Kidney epithelial cell (primary cell): Measurements from ENCODE around the gene SRPK2. TPM values are rescaled to one million over a fixed set of nuclear protein-coding genes. Genes with fewer than 3 reads are reported as not detected.
"Not testable (repeated sequence)": the region's sequence is repeated elsewhere in the genome, so short reads cannot be mapped to it uniquely, and the experiment has no call there.

ENCODE experiments used
- DNase-seq: peaks from one replicate; pipeline ENCODE4 v3.0.0-alpha.2; 2010; ENCODE audit warnings: low read depth
- H3K27me3 ChIP-seq: 2 replicates; pipeline ENCODE4 v1.6.0; 2011; ENCODE audit warnings: low read length; ENCODE audit not compliant: control insufficient read depth, insufficient read depth
- H3K36me3 ChIP-seq: 2 replicates; pipeline ENCODE4 v1.5.1; 2011; ENCODE audit warnings: low read length; ENCODE audit not compliant: control insufficient read depth, insufficient read depth
- H3K4me3 ChIP-seq: 2 replicates; pipeline ENCODE4 v1.5.1; 2011; ENCODE audit warnings: low read depth, mild to moderate bottlenecking, control low read depth, low read length
- total RNA-seq: library from RNA; depleted of rRNA; stranded (reverse); fragments of >200 nt; gene quantifications from 2 replicates; pipeline ENCODE4 v1.2.3, GENCODE V29; 2015
- TF ChIP-seq, protein P1 (sequence below): IDR thresholded peaks from 2 replicates; pipeline ENCODE4 v1.5.1; 2011; ENCODE audit warnings: mild to moderate bottlenecking, moderate library complexity, low read length, control low read depth, inconsistent platforms; ENCODE audit not compliant: insufficient read depth, poor library complexity, severe bottlenecking

Gene SRPK2
- total RNA-seq, 1 donor from 2014 or later: 33.9 TPM

DNA sequence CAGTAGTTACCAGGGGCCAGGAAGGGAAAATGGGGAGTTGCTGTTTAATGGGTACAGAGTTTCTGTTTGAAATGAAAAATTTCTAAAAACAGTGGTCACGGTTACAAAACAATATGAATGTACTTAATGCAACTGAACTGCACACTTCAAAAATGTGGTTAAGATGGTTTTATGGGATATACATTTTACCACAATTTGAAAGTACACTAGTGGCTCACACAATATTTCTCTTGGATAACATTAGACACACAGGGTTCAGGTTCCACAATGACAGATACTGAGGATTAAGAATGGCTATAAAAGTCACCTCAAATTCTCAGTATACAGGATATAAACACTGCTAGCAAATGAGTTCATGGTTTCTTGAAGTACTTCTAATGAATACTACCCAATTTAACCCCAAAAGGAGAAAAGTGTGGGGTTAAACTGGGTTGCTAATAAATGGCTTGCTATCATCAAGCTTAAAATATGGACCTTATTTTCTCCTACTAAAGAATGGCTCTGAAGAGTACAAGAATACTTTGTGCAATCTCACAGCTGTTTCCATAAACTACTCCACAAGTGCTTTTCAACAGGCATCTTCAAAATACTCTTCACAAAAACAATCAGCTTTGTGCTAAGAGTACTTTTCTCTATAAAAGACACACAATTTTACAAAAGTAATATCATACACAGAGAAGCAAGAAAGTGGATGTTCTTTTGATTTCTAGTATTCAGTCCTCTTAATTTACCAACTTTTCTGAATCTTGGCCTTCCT, 92.9 kb downstream of the SRPK2 start:
- no peak overlapping the region for H3K4me3 ChIP-seq
- DNase-seq: no peak
- TF ChIP-seq, protein P1, sequence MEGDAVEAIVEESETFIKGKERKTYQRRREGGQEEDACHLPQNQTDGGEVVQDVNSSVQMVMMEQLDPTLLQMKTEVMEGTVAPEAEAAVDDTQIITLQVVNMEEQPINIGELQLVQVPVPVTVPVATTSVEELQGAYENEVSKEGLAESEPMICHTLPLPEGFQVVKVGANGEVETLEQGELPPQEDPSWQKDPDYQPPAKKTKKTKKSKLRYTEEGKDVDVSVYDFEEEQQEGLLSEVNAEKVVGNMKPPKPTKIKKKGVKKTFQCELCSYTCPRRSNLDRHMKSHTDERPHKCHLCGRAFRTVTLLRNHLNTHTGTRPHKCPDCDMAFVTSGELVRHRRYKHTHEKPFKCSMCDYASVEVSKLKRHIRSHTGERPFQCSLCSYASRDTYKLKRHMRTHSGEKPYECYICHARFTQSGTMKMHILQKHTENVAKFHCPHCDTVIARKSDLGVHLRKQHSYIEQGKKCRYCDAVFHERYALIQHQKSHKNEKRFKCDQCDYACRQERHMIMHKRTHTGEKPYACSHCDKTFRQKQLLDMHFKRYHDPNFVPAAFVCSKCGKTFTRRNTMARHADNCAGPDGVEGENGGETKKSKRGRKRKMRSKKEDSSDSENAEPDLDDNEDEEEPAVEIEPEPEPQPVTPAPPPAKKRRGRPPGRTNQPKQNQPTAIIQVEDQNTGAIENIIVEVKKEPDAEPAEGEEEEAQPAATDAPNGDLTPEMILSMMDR: no peak
- no peaks in the 10 kb centered on the region for H3K36me3 ChIP-seq
- H3K27me3 ChIP-seq: no peaks in the 10 kb centered on the region

DNA sequence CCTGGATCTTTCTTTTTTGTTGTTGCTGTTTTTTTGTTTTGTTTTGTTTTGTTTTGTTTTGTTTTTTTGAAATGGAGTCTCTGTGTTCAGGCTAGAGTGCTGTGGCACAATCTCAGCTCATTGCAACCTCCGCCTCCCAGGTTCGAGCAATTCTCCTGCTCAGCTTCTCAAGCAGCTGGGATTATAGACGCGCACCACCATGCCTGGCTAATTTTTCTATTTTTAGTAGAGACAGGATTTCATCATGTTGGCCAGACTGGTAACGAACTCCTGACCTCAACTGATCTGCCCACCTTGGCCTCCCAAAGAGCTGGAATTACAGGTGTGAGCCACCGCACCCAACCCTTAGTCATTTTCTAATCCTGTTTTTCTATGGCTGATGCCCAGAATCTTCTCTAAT, 94.2 kb downstream of the SRPK2 start:
- not testable (repeated sequence) for H3K36me3 ChIP-seq, DNase-seq, H3K4me3 ChIP-seq, H3K27me3 ChIP-seq

DNA sequence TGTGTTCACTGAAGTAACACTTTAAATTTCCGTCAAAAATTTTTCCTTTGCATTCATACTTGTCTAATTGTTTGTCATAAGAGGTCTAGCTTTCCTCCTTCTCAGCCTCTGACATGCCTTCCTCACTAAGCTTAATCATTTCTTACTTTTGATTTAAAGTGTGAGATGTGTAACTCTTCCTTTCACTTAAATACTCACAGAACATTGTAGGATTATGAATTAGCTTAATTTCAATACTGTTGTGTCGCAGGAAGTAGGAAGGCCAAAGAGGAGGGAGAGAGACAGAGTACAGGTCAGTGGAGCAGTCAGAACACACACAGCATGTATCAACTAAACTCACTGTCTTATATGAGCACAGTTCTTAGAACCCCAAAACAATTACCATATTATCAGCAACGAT, 99.0 kb downstream of the SRPK2 start:
- Histone ChIP-seq H3K27me3 (no peaks in the 10 kb centered on the region), H3K4me3 (no peak overlapping the region), H3K36me3 (no peaks in the 10 kb centered on the region)
- TF ChIP-seq, protein P1: no peak
- DNase-seq: no peak

DNA sequence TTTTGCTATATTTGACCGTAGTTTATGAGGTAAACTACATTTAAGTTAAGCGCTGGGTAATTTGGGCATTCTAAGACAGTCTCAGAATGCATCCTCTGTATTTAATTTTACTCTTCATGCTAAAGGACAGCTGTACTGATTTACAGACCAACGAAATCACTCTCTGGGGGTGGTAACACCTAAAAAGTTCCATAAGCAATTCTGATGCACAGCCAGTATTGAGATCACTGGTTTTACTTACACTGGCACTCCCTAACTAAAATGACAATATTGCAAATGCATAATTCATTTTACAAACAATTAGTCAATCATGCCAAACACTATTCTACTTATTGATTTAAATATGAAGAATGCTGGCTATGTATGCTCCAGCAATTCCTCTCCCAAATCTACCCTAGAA, 102.3 kb downstream of the SRPK2 start:
- Histone ChIP-seq H3K4me3 (no peak overlapping the region), H3K36me3 (no peaks in the 10 kb centered on the region), H3K27me3 (no peaks in the 10 kb centered on the region)
- TF ChIP-seq, protein P1: no peak
- DNase-seq: no peak

DNA sequence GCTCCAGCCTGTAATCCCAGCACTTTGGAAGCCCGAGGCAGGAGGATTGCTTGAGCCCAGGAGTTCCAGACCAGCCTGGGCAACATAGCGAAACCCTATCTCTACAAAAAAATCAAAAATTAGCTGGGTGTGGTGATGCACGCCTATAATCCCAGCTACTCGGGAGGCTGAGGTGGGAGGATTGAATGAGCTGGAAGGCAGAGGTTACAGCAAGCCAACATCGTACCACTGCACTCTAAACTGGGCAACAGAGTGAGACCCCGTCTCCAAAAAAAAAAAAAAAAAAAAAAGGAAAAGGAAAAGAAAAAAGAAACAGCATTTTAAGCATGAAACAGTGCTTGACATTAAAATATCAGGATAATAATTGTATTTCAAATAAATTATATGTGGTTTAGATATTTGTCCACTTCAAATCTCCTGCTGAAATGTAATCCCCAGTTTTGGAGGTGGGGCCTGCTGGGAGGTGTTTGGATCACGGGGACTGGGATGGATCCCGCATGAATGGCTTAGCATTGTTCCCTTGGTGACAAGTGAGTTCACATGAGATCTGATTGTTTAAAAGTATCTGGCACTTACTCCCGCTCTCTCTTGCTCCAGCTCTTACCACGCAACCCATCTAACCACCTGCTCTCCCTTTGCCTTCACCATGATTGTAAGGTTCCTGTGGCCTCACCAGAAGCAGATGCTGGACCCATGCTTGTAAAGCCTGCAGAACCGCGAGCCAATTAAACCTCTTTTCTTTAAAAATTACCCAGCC, 103.4 kb downstream of the SRPK2 start:
- no peak for DNase-seq
- TF ChIP-seq, protein P1: no peak
- H3K36me3 ChIP-seq: no peaks in the 10 kb centered on the region
- H3K27me3 ChIP-seq: no peaks in the 10 kb centered on the region
- H3K4me3 ChIP-seq: no peak overlapping the region

DNA sequence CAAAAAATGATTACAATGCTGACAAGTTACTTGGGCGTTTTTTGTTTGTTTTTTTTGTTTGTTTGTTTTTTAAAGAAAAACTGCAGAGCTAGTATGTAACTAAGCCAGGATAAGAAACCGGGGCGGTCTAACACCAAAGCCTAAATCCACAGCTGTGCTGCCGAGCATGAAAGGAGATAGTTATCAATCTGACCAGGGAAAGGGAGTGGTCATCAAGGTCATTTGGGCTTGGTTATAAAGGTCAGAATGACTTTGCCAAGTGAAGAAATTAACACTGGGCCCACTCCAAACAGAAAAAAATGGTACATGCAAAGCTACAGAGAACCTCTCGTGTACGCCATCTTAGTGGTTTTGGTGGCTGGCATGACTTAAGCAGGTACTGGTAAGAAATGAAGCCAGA, 104.7 kb downstream of the SRPK2 start:
- no peaks in the 10 kb centered on the region for H3K27me3 ChIP-seq
- no peak for DNase-seq
- H3K4me3 ChIP-seq: no peak overlapping the region
- TF ChIP-seq, protein P1: no peak
- H3K36me3 ChIP-seq: no peaks in the 10 kb centered on the region
